Trophoblast cell (in vitro differentiated cells and primary cell): ENCODE measurements around the gene MOCOS.
A peak's percentile ranks its signal among the peaks of the same experiment; 100 is the strongest.

Source experiments
- DNase-seq, 2 donors: peaks; one replicate each; pipeline ENCODE4 v3.0.0-alpha.2; 2016
- H2AFZ ChIP-seq: 2 replicates; pipeline ENCODE4 v1.6.1; 2013; ENCODE audit warnings: low read length, moderate library complexity, mild to moderate bottlenecking; ENCODE audit not compliant: insufficient read depth, poor library complexity
- H2AK5ac ChIP-seq: 2 replicates; pipeline ENCODE4 v1.6.1; 2013; ENCODE audit warnings: mild to moderate bottlenecking, low read length
- H2BK120ac ChIP-seq: 2 replicates; pipeline ENCODE4 v1.6.1; 2013; ENCODE audit warnings: low read length, mild to moderate bottlenecking, moderate library complexity; ENCODE audit not compliant: insufficient read depth, poor library complexity
- H2BK12ac ChIP-seq: 2 replicates; pipeline ENCODE4 v1.6.1; 2013; ENCODE audit warnings: mild to moderate bottlenecking, low read length, moderate library complexity
- H2BK5ac ChIP-seq: 2 replicates; pipeline ENCODE4 v1.6.1; 2013; ENCODE audit warnings: low read length, low read depth, moderate library complexity, mild to moderate bottlenecking; ENCODE audit not compliant: poor library complexity
- H3K14ac ChIP-seq: 2 replicates; pipeline ENCODE4 v1.6.1; 2013; ENCODE audit warnings: mild to moderate bottlenecking, low read length
- H3K18ac ChIP-seq: 2 replicates; pipeline ENCODE4 v1.6.1; 2013; ENCODE audit warnings: mild to moderate bottlenecking, low read length
- H3K23ac ChIP-seq: 2 replicates; pipeline ENCODE4 v1.6.1; 2013; ENCODE audit warnings: low read length
- H3K27ac ChIP-seq: 2 replicates; pipeline ENCODE4 v1.5.1; 2013; ENCODE audit warnings: low read depth, mild to moderate bottlenecking, inconsistent platforms, low read length, moderate library complexity
- H3K27me3 ChIP-seq: 2 replicates; pipeline ENCODE4 v1.6.1; 2013; ENCODE audit warnings: inconsistent platforms, mild to moderate bottlenecking, low read length, moderate library complexity; ENCODE audit not compliant: insufficient read depth
- H3K36me3 ChIP-seq, 2 experiments: 1 replicate in 1 of 2; 2 replicates in 1 of 2; pipeline ENCODE4 v1.6.1; 2013; ENCODE audit warnings: low read length in 2 of 2, mild to moderate bottlenecking in 2 of 2, moderate library complexity in 1 of 2; ENCODE audit not compliant: insufficient read depth in 2 of 2, control insufficient read depth in 1 of 2
- H3K4ac ChIP-seq: 2 replicates; pipeline ENCODE4 v1.6.1; 2013; ENCODE audit warnings: low read depth, mild to moderate bottlenecking, low read length, moderate library complexity
- H3K4me1 ChIP-seq, 2 experiments: 1 replicate in 1 of 2; 2 replicates in 1 of 2; pipeline ENCODE4 v1.6.1; 2013; ENCODE audit warnings: low read length in 2 of 2, mild to moderate bottlenecking in 2 of 2, moderate library complexity in 1 of 2; ENCODE audit not compliant: insufficient read depth in 2 of 2, control insufficient read depth in 1 of 2
- H3K4me2 ChIP-seq: 2 replicates; pipeline ENCODE4 v1.6.1; 2013; ENCODE audit warnings: inconsistent platforms, mild to moderate bottlenecking, low read length, moderate library complexity
- H3K4me3 ChIP-seq: 2 replicates; pipeline ENCODE4 v1.5.1; 2013; ENCODE audit warnings: mild to moderate bottlenecking, low read depth, low read length, inconsistent platforms
- H3K79me1 ChIP-seq: one replicate; pipeline ENCODE4 v1.6.1; 2013; ENCODE audit warnings: low read length
- H3K79me2 ChIP-seq: 2 replicates; pipeline ENCODE4 v1.6.1; 2013; ENCODE audit warnings: low read length, mild to moderate bottlenecking; ENCODE audit not compliant: control insufficient read depth, insufficient read depth, poor library complexity
- H3K9ac ChIP-seq: 2 replicates; pipeline ENCODE4 v1.6.1; 2013; ENCODE audit warnings: mild to moderate bottlenecking, low read length
- H3K9me3 ChIP-seq: 2 replicates; pipeline ENCODE4 v1.6.1; 2013; ENCODE audit warnings: low read depth, mild to moderate bottlenecking, control low read depth, inconsistent platforms, low read length; ENCODE audit not compliant: insufficient read depth
- H4K12ac ChIP-seq: 2 replicates; pipeline ENCODE4 v1.6.1; 2013; ENCODE audit warnings: low read depth, mild to moderate bottlenecking, low read length, moderate library complexity
- H4K8ac ChIP-seq: 2 replicates; pipeline ENCODE4 v1.6.1; 2013; ENCODE audit warnings: low read depth, mild to moderate bottlenecking, low read length, moderate library complexity
- H4K91ac ChIP-seq: one replicate; pipeline ENCODE4 v1.6.1; 2013; ENCODE audit warnings: low read depth, mild to moderate bottlenecking, low read length, moderate library complexity
- WGBS: extraction: QIAGEN DNeasy Blood & Tissue Kit; methylation state at CpG from one replicate; pipeline ENCODE4 v1.1.7; 2013; ENCODE audit warnings: missing lambda C conversion rate; ENCODE audit not compliant: insufficient read length, insufficient coverage; ENCODE audit errors: extremely low coverage; 5-methylcytosine and 5-hydroxymethylcytosine counted together

The MOCOS gene

DNA sequence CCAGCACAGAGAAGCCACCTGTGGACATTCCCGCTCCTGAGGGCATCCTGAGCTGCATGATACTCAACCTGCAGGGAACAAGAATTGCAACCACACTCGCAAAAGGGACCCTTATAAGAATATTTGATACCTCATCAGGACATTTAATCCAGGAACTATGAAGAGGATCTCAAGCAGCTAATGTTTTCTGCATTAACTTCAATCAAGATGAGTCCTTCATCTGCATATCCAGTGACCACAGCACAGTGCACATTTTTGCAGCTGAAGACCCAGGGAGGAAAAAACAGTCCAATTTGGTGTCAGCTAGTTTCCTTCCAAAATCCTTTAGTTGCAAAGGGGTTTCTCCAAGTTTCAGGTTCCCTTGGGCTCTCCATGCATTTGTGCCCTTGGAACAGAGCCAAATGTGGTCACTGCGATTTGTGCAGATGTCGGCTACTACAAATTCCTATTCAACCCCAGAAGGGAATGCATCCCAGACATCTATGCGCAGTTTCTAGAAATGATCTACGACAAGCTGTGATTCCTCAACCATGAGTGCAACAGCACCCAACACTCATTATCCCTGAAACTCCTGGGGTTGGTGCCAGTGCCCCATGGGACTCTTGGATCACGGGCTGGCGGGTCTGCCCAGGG is 86.9 kb downstream of the MOCOS start:
- H2AFZ ChIP-seq: no peak overlapping the region
- H3K36me3 ChIP-seq: no peaks in the 10 kb centered on the region
- no peak overlapping the region for H3K27ac ChIP-seq
- H3K14ac ChIP-seq: no peak overlapping the region
- no peak overlapping the region for H4K12ac ChIP-seq
- no peak overlapping the region for H3K4me3 ChIP-seq
- no peak overlapping the region for H3K18ac ChIP-seq
- H3K9me3 ChIP-seq: no peaks in the 10 kb centered on the region
- H3K79me2 ChIP-seq: no peaks in the 10 kb centered on the region
- no peak overlapping the region for H2BK5ac ChIP-seq
- no peak overlapping the region for H2BK12ac ChIP-seq
- WGBS: no CpG with 5 or more reads among the region's 8 CpGs
- H3K4me1 ChIP-seq: no peaks in the 10 kb centered on the region
- H3K23ac ChIP-seq: no peak overlapping the region
- no peak overlapping the region for H2BK120ac ChIP-seq
- H3K4ac ChIP-seq: no peak overlapping the region
- H4K8ac ChIP-seq: no peak overlapping the region
- H2AK5ac ChIP-seq: no peak overlapping the region
- DNase-seq: no peak
- H3K4me2 ChIP-seq: no peak overlapping the region
- no peaks in the 10 kb centered on the region for H3K27me3 ChIP-seq
- no peaks in the 10 kb centered on the region for H3K79me1 ChIP-seq
- no peak overlapping the region for H3K9ac ChIP-seq
- H4K91ac ChIP-seq: no peak overlapping the region

DNA sequence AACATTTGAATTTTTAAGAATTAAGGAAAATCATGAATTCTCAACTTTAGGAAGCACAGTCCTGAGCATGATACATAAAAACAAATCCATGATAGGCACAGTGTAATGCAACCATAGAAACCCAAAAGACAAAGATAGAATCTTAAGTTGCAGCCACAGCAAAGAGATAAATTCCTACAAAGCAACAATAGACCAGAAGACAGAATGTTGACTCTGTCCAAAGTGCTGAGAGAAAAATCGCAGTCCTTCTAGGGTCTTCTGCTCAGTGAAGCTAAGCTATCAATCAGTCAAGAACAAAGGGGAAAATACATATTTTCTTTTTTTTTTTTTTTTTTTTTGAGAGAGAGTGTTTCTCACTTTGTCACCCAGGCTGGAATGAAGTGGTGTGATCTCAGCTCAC is 88.3 kb downstream of the MOCOS start:
- no peak overlapping the region for H2BK120ac ChIP-seq
- no peak overlapping the region for H4K8ac ChIP-seq
- no peak for DNase-seq
- H3K4me3 ChIP-seq: no peak overlapping the region
- no peak overlapping the region for H3K27ac ChIP-seq
- no peak overlapping the region for H3K9ac ChIP-seq
- WGBS: no CpG with 5 or more reads among the region's 1 CpG
- H2BK12ac ChIP-seq: no peak overlapping the region
- H2AFZ ChIP-seq: no peak overlapping the region
- no peak overlapping the region for H2BK5ac ChIP-seq
- no peak overlapping the region for H3K4me2 ChIP-seq
- no peak overlapping the region for H4K91ac ChIP-seq
- H3K79me1 ChIP-seq: no peaks in the 10 kb centered on the region
- H3K36me3 ChIP-seq: no peaks in the 10 kb centered on the region
- H3K23ac ChIP-seq: no peak overlapping the region
- H2AK5ac ChIP-seq: no peak overlapping the region
- no peak overlapping the region for H3K14ac ChIP-seq
- H3K4ac ChIP-seq: no peak overlapping the region
- H3K9me3 ChIP-seq: no peaks in the 10 kb centered on the region
- no peaks in the 10 kb centered on the region for H3K4me1 ChIP-seq
- no peak overlapping the region for H4K12ac ChIP-seq
- no peak overlapping the region for H3K18ac ChIP-seq
- no peaks in the 10 kb centered on the region for H3K27me3 ChIP-seq
- H3K79me2 ChIP-seq: no peaks in the 10 kb centered on the region

DNA sequence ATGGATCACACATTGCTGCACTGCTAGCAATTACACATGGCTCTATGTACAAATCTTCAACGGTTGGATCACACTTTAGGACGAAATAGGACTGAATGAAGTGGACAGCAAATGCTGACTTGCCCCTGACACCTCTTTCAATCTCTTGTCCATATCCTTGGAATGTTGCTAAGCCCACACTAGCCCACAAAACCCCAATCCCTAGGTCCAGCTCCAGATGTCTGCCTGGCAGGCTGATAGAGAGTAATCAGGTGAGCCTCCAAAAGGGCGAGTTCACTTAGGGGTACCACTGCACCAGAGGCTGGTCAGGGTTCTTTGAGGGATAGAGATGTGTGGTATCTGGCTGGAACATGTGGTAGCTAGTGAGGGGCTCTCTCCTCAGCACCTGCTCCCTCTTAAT is 91.7 kb downstream of the MOCOS start:
- no peak overlapping the region for H3K9ac ChIP-seq
- H2BK12ac ChIP-seq: no peak overlapping the region
- no peaks in the 10 kb centered on the region for H3K36me3 ChIP-seq
- no peak overlapping the region for H3K23ac ChIP-seq
- H2BK5ac ChIP-seq: no peak overlapping the region
- no peak overlapping the region for H3K4me2 ChIP-seq
- H2AFZ ChIP-seq: no peak overlapping the region
- no peak for DNase-seq
- H3K79me1 ChIP-seq: no peaks in the 10 kb centered on the region
- H3K79me2 ChIP-seq: no peaks in the 10 kb centered on the region
- peaks cover 4% of the 10 kb centered on the region for H3K27me3 ChIP-seq
- no peak overlapping the region for H3K4me3 ChIP-seq
- H2BK120ac ChIP-seq: no peak overlapping the region
- no CpG with 5 or more reads among the region's 3 CpGs for WGBS
- H4K8ac ChIP-seq: no peak overlapping the region
- no peak overlapping the region for H3K14ac ChIP-seq
- H2AK5ac ChIP-seq: no peak overlapping the region
- no peaks in the 10 kb centered on the region for H3K4me1 ChIP-seq
- no peak overlapping the region for H3K4ac ChIP-seq
- no peaks in the 10 kb centered on the region for H3K9me3 ChIP-seq
- no peak overlapping the region for H3K18ac ChIP-seq
- no peak overlapping the region for H4K12ac ChIP-seq
- no peak overlapping the region for H4K91ac ChIP-seq
- no peak overlapping the region for H3K27ac ChIP-seq

DNA sequence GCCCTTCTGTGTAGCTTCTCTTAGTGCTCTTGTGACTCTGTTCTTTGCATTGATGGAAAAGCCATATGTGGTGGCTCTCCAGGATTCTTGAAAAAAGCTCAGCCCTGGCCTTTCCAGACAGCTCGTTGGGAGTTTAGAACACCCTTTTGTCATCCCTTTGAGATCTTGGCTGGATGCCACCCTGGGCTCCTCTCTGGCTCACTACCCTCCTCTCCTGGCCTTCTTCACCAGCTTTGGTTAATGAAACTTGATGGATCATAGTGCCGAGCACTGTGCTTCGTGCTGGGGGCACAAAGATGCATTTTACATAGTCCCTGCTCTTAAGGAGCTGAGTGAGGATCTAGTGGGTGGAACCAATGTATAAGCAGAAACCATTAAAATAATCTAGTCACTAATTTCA is 94.6 kb downstream of the MOCOS start:
- Histone ChIP-seq H2AK5ac (no peak overlapping the region), H4K12ac (no peak overlapping the region), H3K27ac (no peak overlapping the region), H3K14ac (no peak overlapping the region), H2BK5ac (no peak overlapping the region), H3K4me3 (no peak overlapping the region), H3K79me1 (no peaks in the 10 kb centered on the region), H3K9me3 (no peaks in the 10 kb centered on the region), H2AFZ (no peak overlapping the region), H2BK12ac (no peak overlapping the region), H3K9ac (peak overlapping the region; percentile 40), H4K8ac (no peak overlapping the region), H3K27me3 (peaks cover 4% of the 10 kb centered on the region), H3K4ac (no peak overlapping the region), H3K23ac (no peak overlapping the region), H4K91ac (no peak overlapping the region), H3K4me2 (no peak overlapping the region), H3K36me3 (no peaks in the 10 kb centered on the region), H3K79me2 (no peaks in the 10 kb centered on the region), H3K18ac (no peak overlapping the region), H2BK120ac (no peak overlapping the region), H3K4me1 (no peaks in the 10 kb centered on the region)
- DNase-seq: no peak
- WGBS: no CpG with 5 or more reads among the region's 3 CpGs
